LNCAP (cell line): ENCODE measurements around the gene BMAL1.

Experiments used
- CTCF ChIP-seq: fragments of 450-650 bp; IDR thresholded peaks from 2 replicates; pipeline ENCODE4 v1.5.1; 2017; ENCODE audit warnings: mild to moderate bottlenecking

BMAL1 gene

DNA sequence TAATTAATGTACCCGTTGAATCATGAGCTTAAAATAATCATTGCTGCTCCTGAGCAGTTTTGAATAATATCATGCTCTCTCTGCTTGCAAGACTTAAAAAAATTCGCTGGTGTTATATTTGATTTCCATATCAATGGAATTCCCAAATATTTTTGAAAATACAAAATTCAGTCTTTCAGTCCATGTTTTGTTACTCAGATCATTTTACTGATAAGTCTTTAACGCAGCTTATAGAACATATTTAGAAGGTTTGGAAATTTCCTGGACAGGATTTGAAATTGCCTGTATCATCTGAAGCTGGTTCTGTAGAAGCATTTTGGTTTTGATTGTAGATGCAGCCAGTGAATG lies 1.9 kb downstream of the BMAL1 start:
- TF ChIP-seq CTCF: no peak

DNA sequence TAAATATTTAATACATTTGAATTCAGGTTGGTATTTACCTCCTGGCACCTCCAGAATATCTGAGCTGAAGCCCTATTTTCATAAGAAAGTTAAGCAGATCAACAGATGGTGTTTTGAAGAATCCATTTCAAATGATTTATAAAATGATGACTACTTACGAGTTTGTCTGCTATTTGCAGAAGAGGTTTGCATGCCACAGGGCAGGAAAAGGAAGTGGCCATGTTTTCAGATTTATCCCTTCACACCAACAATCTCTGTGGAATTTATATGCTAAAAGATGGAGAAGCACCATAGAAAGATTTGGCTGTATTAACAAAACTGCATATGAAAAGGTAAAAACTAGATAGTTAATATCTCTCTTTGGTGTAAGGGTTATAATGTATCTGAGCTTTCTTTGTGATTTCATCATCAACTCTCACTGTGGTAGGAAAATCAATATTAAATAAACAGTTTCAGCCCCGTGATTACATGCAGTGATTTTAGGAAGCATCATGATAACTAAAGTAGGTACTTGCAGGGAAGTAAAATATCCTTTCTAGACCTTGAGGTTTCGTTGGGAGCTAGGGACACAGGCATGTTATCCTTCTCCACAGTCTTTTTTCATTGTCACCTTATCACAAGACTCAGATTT lies 2.6 kb downstream of the BMAL1 start:
- TF ChIP-seq CTCF: no peak

DNA sequence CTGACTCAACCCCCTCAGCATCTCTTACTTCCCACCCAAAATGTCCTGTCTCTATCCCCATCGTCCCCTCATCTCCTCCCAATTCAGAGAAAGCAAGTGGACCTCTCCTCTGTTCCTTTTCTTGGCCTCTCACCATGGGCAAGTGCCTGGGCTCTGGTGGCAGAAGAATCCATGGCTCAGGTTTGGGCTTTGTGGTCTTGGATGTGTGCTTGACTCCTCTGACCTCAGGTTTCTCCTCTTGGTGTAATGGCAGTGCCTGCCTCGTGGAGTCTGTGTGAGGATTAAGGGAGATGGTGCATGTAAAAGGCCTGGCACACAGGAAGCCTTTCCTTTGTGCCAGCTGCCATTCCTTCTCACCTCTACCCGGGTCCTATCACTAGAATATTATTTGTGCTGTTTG lies 3.2 kb downstream of the BMAL1 start:
- no peak for TF ChIP-seq CTCF

DNA sequence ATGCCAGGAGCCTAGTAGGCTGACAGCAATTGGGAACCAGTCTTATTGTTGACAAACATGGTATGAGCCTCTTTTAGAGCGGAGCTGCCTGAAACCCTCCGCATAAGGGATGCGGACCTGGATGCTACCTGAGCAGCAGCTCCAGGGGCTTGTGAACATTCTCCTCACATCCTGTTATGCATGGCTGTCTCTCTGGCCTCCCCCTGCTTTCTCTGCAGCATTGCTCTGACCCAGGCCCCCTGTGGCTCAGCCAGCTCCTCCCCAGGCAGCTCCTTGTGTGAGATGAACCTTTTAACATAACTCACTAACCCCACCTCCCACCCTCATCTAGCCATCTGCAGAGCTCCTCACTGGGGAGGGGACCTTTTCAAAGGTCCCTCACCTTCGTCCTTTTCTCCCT lies 6.0 kb downstream of the BMAL1 start:
- no peak for TF ChIP-seq CTCF

DNA sequence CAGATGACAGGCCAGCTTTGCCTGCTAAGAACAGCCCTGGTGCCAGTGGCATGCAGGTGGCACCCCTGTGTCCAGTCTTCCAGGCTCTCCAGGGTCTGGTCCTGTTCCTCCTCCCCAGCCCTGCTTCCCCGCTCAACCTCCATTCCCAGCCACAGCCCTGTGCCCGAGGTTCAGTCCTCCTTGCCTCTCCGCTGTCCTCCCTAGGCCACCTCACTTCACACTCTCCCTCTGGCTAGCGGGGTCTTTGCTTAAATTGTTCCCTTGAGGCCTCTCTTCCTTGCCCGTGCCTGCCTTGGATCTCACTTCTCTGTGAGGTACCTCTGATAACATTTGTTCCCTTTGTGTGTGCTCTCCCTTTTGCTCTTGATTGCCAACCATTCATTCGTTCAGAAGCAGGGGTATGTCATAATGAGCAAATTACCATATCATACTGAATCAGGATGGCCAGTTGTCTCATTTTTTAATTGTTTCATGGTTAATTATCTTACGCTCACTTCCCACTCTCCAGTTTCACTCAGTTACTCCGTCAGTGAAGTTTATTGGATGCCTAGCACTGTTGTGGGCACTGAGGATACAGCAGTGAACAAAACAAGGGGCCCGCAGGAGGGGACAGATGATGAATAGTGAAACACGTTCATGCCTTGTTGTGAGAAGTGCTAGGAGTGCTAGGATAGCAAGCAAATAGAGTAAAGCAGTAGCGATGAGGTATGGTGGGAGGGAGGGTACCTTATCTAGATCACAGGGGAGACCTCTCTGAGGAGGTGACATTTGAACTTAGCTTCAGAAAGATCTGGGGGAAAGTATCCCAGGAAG lies 7.4 kb downstream of the BMAL1 start:
- no peak for TF ChIP-seq CTCF

- no peak for TF ChIP-seq CTCF
Observed at GRCh38 chr11:13286279-13286821, 8.8 kb downstream of the BMAL1 start.

DNA sequence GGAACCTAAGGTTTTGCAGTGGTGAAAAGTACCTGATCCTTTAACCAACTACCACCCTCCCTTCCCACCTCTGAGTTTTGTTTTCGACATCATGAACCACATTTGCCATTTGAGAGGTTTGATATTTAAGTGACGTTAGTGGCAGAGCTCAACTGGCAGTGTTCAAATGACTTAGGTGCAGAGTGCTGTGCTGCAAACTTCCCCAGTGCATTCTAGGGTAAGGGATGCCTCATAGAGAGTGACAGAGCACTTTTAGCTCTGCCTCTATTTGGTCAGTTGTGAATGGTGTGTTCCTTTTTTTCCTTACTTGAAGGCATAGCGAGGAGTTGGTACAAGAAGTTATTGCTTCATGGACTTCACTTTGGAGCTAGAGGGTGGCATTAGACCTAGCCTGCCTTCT lies 9.4 kb downstream of the BMAL1 start:
- TF ChIP-seq CTCF: no peak
